ENCODE measurements around the gene CNTNAP5.

- TF ChIP-seq, protein P1, sequence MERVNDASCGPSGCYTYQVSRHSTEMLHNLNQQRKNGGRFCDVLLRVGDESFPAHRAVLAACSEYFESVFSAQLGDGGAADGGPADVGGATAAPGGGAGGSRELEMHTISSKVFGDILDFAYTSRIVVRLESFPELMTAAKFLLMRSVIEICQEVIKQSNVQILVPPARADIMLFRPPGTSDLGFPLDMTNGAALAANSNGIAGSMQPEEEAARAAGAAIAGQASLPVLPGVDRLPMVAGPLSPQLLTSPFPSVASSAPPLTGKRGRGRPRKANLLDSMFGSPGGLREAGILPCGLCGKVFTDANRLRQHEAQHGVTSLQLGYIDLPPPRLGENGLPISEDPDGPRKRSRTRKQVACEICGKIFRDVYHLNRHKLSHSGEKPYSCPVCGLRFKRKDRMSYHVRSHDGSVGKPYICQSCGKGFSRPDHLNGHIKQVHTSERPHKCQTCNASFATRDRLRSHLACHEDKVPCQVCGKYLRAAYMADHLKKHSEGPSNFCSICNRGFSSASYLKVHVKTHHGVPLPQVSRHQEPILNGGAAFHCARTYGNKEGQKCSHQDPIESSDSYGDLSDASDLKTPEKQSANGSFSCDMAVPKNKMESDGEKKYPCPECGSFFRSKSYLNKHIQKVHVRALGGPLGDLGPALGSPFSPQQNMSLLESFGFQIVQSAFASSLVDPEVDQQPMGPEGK (CRISPR knock-in tag; IDR thresholded peaks at IDR 0.05; ENCODE audit: borderline replicate concordance) = no peak
- no peak for TF ChIP-seq ARNTL (CRISPR knock-in tag; IDR thresholded peaks at IDR 0.05; ENCODE audit: borderline replicate concordance, low read depth)
- no peak for TF ChIP-seq ISL1 (CRISPR knock-in tag; IDR thresholded peaks at IDR 0.05)
- no peak for TF ChIP-seq CREB5 (CRISPR knock-in tag; IDR thresholded peaks at IDR 0.05; ENCODE audit: low read depth)
- TF ChIP-seq GLIS3 (CRISPR knock-in tag; IDR thresholded peaks at IDR 0.05) = no peak
- TF ChIP-seq ZNF70 (CRISPR knock-in tag; IDR thresholded peaks at IDR 0.05) = no peak
- no peak for TF ChIP-seq ZFP3 (CRISPR knock-in tag; IDR thresholded peaks at IDR 0.05)
- TF ChIP-seq ZNF565 (CRISPR knock-in tag; conservative IDR thresholded peaks at IDR 0.05; ENCODE audit: low read depth) = no peak
- no peak for TF ChIP-seq OSR1 (CRISPR knock-in tag; IDR thresholded peaks at IDR 0.05)
- TF ChIP-seq, protein P2, sequence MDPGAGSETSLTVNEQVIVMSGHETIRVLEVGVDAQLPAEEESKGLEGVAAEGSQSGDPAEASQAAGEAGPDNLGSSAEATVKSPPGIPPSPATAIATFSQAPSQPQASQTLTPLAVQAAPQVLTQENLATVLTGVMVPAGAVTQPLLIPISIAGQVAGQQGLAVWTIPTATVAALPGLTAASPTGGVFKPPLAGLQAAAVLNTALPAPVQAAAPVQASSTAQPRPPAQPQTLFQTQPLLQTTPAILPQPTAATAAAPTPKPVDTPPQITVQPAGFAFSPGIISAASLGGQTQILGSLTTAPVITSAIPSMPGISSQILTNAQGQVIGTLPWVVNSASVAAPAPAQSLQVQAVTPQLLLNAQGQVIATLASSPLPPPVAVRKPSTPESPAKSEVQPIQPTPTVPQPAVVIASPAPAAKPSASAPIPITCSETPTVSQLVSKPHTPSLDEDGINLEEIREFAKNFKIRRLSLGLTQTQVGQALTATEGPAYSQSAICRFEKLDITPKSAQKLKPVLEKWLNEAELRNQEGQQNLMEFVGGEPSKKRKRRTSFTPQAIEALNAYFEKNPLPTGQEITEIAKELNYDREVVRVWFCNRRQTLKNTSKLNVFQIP (CRISPR knock-in tag; IDR thresholded peaks at IDR 0.05; ENCODE audit: borderline replicate concordance, low read depth) = no peak
- TF ChIP-seq CSDC2 (CRISPR knock-in tag; IDR thresholded peaks at IDR 0.05) = no peak
- no peak for TF ChIP-seq PPARA (CRISPR knock-in tag; IDR thresholded peaks at IDR 0.05; ENCODE audit: borderline replicate concordance)
- TF ChIP-seq ESRRG (CRISPR knock-in tag; IDR thresholded peaks at IDR 0.05) = no peak
These were observed 106.2 kb downstream of the CNTNAP5 start for GRCh38 chr2:124131276-124131675.

Measured in SK-N-SH treated with all-trans-retinoic acid at 6 μM for 48 hours (cell line).